Measurements from ENCODE around the gene TDRD7.
"Not testable (repeated sequence)": the region's sequence is repeated elsewhere in the genome, so short reads cannot be mapped to it uniquely, and the experiment has no call there.

The TDRD7 gene

GRCh38 chr9:97480749-97481148 is 68.9 kb downstream of the TDRD7 start:
- no peak for DNase-seq

- no peak for DNase-seq
Observed at GRCh38 chr9:97484134-97484533, 72.2 kb downstream of the TDRD7 start.

DNA sequence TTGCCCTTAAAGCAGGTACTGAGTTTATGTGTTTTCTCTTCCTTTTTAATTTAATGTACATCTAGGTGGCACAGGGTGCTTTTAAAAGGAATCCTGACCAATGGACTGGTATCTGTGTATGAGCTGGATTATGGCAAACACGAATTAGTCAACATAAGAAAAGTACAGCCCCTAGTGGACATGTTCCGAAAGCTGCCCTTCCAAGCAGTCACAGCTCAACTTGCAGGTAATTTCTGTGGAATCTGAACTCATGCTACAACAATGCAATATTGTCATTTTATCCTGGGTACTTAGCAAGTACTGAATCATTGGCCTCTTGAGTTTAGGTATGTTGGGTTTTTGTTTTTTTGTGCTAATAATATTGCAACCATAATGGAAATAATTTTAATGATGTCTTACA is 75.2 kb downstream of the TDRD7 start:
- no peak for DNase-seq

DNA sequence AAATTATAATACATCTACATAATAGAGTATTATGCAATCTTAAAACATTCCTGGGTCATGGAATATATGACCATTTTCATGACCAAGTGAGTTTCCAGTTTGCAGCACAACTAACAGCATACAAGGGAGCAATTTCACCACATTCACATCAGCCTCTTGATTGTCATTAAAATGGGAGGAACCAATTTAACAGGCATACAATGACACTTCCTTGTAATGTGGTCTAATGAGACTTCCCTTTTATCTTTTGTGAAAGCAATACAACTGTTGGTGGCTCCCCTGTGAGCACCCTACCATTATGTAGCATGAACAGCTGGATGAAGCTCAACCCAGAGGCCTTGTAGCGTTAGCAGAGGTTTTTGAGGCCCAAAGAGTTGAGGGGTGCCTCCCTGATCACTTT is 76.0 kb downstream of the TDRD7 start:
- DNase-seq: peak; percentile 37

GRCh38 chr9:97491216-97491999 is 79.5 kb downstream of the TDRD7 start:
- DNase-seq: no peak

DNA sequence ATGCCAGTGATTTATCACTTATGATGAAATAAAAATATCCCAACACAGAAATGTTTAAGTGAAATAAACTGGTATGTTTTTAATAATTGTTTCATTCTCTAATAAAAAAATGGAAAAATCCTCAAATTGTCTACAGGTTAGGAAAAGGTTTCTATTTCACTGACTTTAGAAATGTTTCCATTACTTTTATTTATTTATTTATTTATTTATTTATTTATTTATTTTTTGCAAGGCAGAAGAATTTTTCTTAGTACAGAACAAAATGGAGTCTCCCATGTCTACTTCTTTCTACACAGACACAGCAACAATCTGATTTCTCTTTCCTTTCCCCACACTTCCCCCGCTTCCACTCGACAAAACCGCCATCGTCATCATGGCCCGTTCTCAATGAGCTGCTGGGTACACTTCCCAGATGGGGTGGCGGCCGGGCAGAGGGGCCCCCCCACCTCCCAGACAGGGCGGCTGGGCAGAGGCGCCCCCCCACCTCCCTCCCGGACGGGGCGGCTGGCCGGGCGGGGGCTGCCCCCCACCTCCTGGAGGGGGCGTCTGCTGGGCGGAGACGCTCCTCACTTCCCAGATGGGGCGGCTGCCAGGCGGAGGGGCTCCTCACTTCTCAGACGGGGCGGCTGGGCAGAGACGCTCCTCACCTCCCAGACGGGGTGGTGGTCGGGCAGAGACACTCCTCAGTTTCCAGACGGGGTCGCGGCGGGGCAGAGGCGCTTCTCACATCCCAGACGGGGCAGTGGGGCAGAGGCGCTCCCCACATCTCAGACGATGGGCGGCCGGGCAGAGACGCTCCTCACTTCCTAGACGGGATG is 85.9 kb downstream of the TDRD7 start:
- not testable (repeated sequence) for DNase-seq

DNA sequence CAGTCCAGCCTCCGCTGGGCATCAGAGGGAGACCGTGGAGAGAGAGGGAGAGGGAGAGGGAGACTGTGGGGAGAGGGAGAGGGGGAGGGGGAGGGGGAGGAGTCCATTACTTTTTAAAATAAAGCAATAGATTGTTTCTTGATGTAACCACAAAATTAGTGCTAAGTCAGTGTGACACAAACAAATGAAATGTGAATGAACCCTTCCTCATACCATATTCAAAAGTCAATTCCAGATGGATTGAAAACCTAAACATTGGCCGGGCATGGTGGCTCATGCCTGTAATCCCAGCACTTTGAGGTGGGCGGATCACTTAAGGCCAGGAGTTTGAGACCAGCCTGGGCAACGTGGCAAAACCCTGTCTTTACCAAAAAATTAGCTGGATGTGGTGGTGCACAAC is 87.0 kb downstream of the TDRD7 start:
- not testable (repeated sequence) for DNase-seq

DNA sequence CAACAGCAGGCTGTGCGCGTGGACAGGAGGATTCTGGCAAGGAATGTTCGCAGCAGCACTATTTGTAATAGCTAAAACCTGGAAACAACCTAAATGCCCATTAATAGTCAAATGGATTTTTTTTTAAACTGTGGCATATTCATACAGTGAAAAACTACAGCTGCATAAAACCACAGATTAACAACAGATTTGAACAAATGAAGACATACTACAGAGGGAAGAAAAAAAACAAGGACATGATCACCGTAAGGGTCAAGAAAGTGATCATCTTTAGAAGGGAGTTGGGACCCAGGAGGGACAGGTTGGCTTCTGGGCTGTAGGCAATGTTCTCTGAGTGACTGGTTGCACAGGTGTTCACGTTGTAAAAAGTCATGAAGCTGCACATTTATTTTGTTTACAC is 88.4 kb downstream of the TDRD7 start:
- no peak for DNase-seq

GRCh38 chr9:97500765-97501176 is 88.9 kb downstream of the TDRD7 start:
- no peak for DNase-seq

DNA sequence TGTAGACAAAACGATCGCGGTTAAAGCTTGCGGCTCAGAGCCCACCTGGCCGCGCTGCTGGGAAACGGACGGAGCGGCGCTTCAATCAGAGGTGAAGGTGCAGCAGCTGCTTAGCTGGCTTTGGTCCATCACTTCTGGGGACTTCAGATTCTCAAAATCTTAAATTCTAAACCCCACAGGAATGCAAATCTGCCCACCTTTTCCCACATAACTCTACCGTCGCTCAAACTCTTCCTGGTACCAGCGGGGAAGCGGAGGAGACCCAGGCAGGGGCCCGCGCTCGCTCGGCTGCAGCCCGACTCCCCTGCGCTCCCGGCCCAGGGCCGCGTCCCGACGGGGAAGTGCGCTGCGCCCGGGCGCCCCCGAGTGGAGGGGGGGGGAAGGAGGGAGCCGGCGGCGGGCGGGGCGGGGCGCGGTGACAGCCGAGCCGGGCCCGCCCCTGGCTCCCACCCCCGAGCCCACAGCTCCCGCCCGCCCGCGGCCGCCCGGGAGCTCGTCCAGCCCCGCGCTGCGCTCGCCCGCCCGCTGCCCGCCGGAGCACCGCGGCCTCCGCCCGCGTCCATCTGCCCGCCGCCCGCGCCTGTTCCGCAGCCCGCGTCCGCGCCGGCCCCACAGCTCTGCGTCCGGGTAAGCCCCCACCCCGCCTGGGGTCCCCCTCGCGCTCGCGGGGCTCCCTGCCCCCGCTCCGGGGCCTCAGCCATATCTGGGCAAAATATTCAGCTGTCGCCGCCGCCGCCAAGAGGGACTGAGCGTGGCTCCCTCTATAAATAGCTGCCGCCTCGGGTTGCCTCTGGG is 89.5 kb downstream of the TDRD7 start, which contains the start of gene TMOD1:
Gene TMOD1 (plus strand): TSS at position 490 of the 795 bp plus-strand sequence. CDS start 22,523 bp downstream, outside the sequence.
- DNase-seq: peak; percentile 64

DNA sequence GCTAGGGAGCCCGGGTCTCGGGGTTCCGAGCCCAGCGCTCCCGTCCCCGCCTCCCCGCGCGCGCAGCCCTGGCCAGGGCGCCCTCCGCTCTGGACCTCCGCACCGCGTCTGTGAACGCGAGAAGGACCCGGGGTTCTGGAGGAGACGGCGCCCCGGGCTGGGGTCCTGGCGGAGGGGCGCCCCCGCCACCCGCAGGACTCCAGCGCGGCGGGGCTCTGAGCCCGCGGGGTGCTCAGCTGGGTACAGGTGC is 90.0 kb downstream of the TDRD7 start:
- no peak for DNase-seq

DNA sequence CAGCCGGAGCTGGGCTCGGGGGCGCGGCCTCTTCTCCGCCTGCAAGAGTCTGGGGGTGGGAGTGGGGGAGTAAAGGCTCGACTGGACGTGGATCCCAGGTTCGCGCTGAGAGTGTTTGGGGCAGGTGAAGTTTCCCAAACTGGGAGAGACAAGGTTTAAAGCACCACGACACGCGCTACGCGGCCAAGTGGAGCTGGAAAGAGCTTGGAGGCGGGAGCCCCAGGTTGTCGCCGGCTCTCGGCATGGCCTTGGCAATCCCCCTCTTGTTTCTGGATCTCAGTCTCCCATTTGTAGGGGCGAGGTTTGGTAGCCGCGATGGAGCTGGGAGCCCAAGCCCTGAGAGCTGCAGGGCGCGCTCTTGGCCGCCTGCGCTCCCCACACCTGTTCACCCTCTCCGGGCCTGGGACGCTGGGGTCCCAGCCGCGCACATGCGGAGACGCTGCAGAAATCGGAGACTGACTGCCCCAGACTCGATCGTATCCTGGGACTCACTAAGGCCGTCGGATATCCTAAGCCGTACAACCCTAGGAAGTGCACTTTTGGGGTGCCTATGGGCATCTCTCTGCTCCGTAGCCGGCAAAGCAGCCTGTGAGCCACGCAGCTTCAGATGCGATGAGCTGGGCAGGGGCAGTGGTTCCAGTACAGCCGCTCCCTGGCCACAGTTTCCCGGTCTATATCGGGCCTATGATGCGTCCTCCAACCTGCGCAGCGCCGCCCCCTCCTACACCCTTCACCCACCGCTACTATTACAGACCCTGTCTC is 90.5 kb downstream of the TDRD7 start:
- no peak for DNase-seq

GRCh38 chr9:97502984-97503861 is 91.3 kb downstream of the TDRD7 start:
- no peak for DNase-seq

- no peak for DNase-seq
Observed at GRCh38 chr9:97503862-97504210, 91.9 kb downstream of the TDRD7 start.

DNA sequence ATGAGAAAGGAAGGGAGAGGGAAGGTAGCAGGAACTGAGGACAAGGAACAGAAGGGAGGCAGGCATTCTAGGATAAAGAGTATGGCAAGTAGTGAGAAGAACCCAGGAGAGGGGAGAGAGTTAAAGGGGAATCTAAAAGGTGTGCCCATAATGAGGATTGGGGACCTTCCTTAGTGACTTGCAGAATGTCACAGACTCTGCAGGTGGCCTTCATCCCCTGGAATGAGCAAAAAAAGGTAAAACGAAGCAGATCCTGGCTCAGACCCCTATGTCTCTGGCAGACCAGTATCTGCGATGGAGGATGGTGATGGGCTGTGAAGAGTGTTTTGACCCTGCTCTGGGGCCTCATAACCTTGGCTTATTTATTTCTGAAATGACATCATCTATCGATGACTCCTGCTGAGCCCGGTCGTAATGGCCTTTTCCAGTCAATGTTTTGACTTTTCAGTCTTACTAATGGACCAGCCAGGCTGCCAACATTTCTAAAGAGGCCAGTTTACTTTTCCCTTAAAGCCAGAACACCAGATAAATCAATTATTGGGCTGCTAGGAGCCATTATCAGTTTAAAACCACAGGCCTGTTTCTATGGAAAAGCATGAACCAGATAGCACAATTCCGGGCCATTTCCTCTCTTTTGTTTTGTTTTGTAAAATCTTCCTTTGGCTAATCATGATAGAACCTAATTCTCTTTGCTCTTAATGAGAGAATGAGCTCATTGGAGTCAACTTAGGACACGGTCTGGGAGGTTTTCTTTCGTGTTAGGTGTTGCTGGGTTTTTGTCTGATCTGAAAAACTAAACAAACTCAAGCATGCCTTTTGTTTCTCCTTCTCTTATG is 92.7 kb downstream of the TDRD7 start:
- DNase-seq: no peak

- no peak for DNase-seq
Observed at GRCh38 chr9:97505845-97506244, 93.9 kb downstream of the TDRD7 start.

- DNase-seq: no peak
Observed at GRCh38 chr9:97506306-97506705, 94.4 kb downstream of the TDRD7 start.

- DNase-seq: no peak
Observed at GRCh38 chr9:97506787-97507186, 94.9 kb downstream of the TDRD7 start.

GRCh38 chr9:97507428-97507984 is 95.6 kb downstream of the TDRD7 start:
- no peak for DNase-seq

GRCh38 chr9:97508852-97509251 is 97.0 kb downstream of the TDRD7 start:
- no peak for DNase-seq
